GM19438 (cell line): ENCODE measurements around the gene COBL.

Source experiments
- ATAC-seq: cut with Tn5 transposase; IDR thresholded peaks from one replicate; pipeline ENCODE4 v1.9.1; 2021; ENCODE audit warnings: low read depth; ENCODE audit not compliant: unreplicated experiment

The COBL gene

GRCh38 chr7:51129527-51130472 lies 186.8 kb downstream of the COBL start:
- no peak for ATAC-seq

GRCh38 chr7:51128545-51129435 lies 187.8 kb downstream of the COBL start:
- no peak for ATAC-seq

GRCh38 chr7:51127618-51127904 lies 189.0 kb downstream of the COBL start:
- ATAC-seq = no peak

GRCh38 chr7:51126813-51127617 lies 189.6 kb downstream of the COBL start:
- no peak for ATAC-seq

GRCh38 chr7:51126324-51126723 lies 190.3 kb downstream of the COBL start:
- ATAC-seq = no peak

GRCh38 chr7:51124321-51124720 lies 192.3 kb downstream of the COBL start:
- no peak for ATAC-seq

GRCh38 chr7:51123322-51124019 lies 193.1 kb downstream of the COBL start:
- ATAC-seq = no peak

- no peak for ATAC-seq
Measured at GRCh38 chr7:51121931-51122425, 194.6 kb downstream of the COBL start.

GRCh38 chr7:51121036-51121790 lies 195.4 kb downstream of the COBL start:
- no peak for ATAC-seq

- no peak for ATAC-seq
Measured at GRCh38 chr7:51118628-51119027, 198.0 kb downstream of the COBL start.

- no peak for ATAC-seq
Measured at GRCh38 chr7:51114501-51114900, 202.1 kb downstream of the COBL start.

GRCh38 chr7:51113962-51114361 lies 202.6 kb downstream of the COBL start:
- no peak for ATAC-seq

GRCh38 chr7:51113560-51113959 lies 203.0 kb downstream of the COBL start:
- ATAC-seq = no peak

- no peak for ATAC-seq
Measured at GRCh38 chr7:51111241-51111940, 205.2 kb downstream of the COBL start.

- ATAC-seq = no peak
Measured at GRCh38 chr7:51108134-51108533, 208.5 kb downstream of the COBL start.

- ATAC-seq = no peak
Measured at GRCh38 chr7:51104278-51104677, 212.3 kb downstream of the COBL start.

- ATAC-seq = no peak
Measured at GRCh38 chr7:51103718-51104117, 212.9 kb downstream of the COBL start.

GRCh38 chr7:51102828-51103227 lies 213.8 kb downstream of the COBL start:
- no peak for ATAC-seq
